Muscle layer of duodenum (tissue), 2 donors: ENCODE results near the gene NOS1AP.

Experiments
- H3K27ac ChIP-seq: one replicate; pipeline ENCODE4 v1.7.0; 2013; ENCODE audit warnings: mild to moderate bottlenecking, low read length
- H3K27me3 ChIP-seq: one replicate; pipeline ENCODE4 v1.7.0; 2013; ENCODE audit warnings: low read depth, mild to moderate bottlenecking, control low read depth, low read length
- H3K36me3 ChIP-seq, 2 donors: one replicate each; pipeline ENCODE4 v1.7.0; 2013; ENCODE audit warnings: low read length in 2 of 2, control low read depth in 1 of 2, mild to moderate bottlenecking in 1 of 2; ENCODE audit not compliant: insufficient read depth in 2 of 2, control insufficient read depth in 1 of 2
- H3K4me1 ChIP-seq, 2 donors: one replicate each; pipeline ENCODE4 v1.7.0; 2013; ENCODE audit warnings: low read length in 2 of 2, mild to moderate bottlenecking in 2 of 2, control low read depth in 1 of 2, moderate library complexity in 1 of 2; ENCODE audit not compliant: insufficient read depth in 2 of 2, control insufficient read depth in 1 of 2
- H3K4me3 ChIP-seq, 2 donors: one replicate each; pipeline ENCODE4 v1.7.0; 2013; ENCODE audit warnings: low read length in 2 of 2, low read depth in 1 of 2, mild to moderate bottlenecking in 1 of 2
- H3K9me3 ChIP-seq, 2 donors: one replicate each; pipeline ENCODE4 v1.7.0; 2013; ENCODE audit warnings: low read length in 2 of 2, control low read depth in 1 of 2, mild to moderate bottlenecking in 1 of 2; ENCODE audit not compliant: control insufficient read depth in 1 of 2
- donor health status: healthy.

The NOS1AP gene

GRCh38 chr1:162138112-162138511, 68.6 kb downstream of the NOS1AP start:
- Histone ChIP-seq H3K27me3 (no peaks in the 10 kb centered on the region), H3K36me3 (no peaks in the 10 kb centered on the region), H3K4me3 (no peak overlapping the region), H3K9me3 (no peaks in the 10 kb centered on the region), H3K27ac (no peak overlapping the region), H3K4me1 (peaks cover 3 to 7% of the 10 kb centered on the region in 2 donors)

GRCh38 chr1:162138599-162139181, 69.2 kb downstream of the NOS1AP start:
- no peaks in the 10 kb centered on the region for H3K27me3 ChIP-seq
- no peak overlapping the region for H3K27ac ChIP-seq
- no peaks in the 10 kb centered on the region for H3K36me3 ChIP-seq
- H3K9me3 ChIP-seq = no peaks in the 10 kb centered on the region
- H3K4me1 ChIP-seq = peaks cover 3 to 7% of the 10 kb centered on the region in 2 donors
- no peak overlapping the region for H3K4me3 ChIP-seq

DNA sequence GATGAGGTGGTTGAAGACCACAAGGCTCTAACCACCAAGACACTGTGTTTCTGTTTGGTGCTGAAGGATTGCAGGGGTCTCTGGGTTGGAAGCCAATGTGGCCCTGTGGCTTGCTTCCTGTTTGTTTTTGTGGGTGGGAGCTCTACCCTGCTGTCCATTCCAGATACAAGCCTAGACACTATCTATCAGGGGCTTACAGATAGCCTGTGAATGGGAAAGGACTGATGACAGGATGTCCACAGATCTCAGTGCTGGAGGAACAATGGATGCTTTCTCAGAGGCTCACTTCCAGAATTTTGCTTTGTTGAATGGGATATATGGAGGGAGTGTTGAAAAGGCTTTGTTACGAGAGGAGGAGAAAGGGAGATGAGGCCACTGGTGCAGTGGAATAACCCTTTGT, 69.7 kb downstream of the NOS1AP start:
- H3K4me1 ChIP-seq = peaks cover 3 to 7% of the 10 kb centered on the region in 2 donors
- H3K36me3 ChIP-seq = no peaks in the 10 kb centered on the region
- H3K27me3 ChIP-seq = no peaks in the 10 kb centered on the region
- H3K27ac ChIP-seq = no peak overlapping the region
- H3K9me3 ChIP-seq = no peaks in the 10 kb centered on the region
- H3K4me3 ChIP-seq = no peak overlapping the region

- Histone ChIP-seq H3K4me3 (no peak overlapping the region), H3K27me3 (no peaks in the 10 kb centered on the region), H3K27ac (no peak overlapping the region), H3K36me3 (no peaks in the 10 kb centered on the region), H3K9me3 (no peaks in the 10 kb centered on the region), H3K4me1 (peaks cover 2 to 7% of the 10 kb centered on the region in 2 donors)
These were observed 72.0 kb downstream of the NOS1AP start for GRCh38 chr1:162141281-162142054.

DNA sequence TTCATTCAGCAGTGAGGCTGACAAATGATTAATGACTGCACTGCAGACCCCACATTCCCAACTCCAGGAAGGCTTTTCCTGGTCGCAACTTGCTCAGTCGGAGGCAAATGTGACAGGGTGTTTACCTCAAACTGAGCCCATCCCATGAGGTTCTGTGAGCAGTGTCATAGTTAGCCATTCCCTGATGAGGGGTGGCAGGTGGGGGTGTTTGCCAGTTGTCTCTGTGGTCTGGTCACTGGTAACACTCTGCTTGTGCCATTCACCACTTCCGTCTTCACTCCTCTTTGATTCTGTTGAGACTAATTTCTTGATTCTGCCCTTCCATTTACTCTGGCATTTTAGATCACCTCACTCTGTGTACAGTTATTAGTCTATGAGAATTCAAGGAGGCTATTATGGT, 73.5 kb downstream of the NOS1AP start:
- Histone ChIP-seq H3K27ac (no peak overlapping the region), H3K36me3 (no peaks in the 10 kb centered on the region), H3K27me3 (no peaks in the 10 kb centered on the region), H3K4me3 (no peak overlapping the region), H3K4me1 (peaks cover 0 to 4% of the 10 kb centered on the region in 2 donors), H3K9me3 (no peaks in the 10 kb centered on the region)

- Histone ChIP-seq H3K4me3 (no peak overlapping the region), H3K27me3 (no peaks in the 10 kb centered on the region), H3K27ac (no peak overlapping the region), H3K4me1 (peaks cover 0 to 4% of the 10 kb centered on the region in 2 donors), H3K36me3 (no peaks in the 10 kb centered on the region), H3K9me3 (no peaks in the 10 kb centered on the region)
These were observed 74.8 kb downstream of the NOS1AP start for GRCh38 chr1:162144268-162144667.

DNA sequence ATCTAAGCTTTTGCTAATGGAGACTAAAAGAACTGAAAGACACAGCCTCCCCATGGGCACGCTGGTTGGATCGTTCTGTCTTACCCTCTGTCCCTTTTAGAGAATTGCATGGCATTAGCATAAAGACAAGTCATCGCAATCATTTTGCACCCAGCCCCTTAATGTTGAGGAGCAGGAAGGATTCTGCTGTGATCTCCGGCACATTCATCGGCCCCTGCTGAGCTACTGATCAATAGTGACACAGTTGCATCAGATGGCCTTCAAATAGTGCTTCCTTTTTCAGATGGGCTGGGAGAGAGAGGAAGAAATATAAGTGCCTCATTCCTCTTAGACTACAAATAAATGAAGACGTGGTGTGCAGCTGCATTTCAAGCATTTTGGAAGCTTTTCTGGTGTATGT, 75.4 kb downstream of the NOS1AP start:
- Histone ChIP-seq H3K4me3 (no peak overlapping the region), H3K4me1 (peaks cover 0 to 4% of the 10 kb centered on the region in 2 donors), H3K9me3 (no peaks in the 10 kb centered on the region), H3K27ac (no peak overlapping the region), H3K27me3 (no peaks in the 10 kb centered on the region), H3K36me3 (no peaks in the 10 kb centered on the region)

- no peaks in the 10 kb centered on the region for H3K27me3 ChIP-seq
- H3K27ac ChIP-seq = no peak overlapping the region
- H3K9me3 ChIP-seq = no peaks in the 10 kb centered on the region
- H3K4me1 ChIP-seq = peaks cover 0 to 4% of the 10 kb centered on the region in 2 donors
- H3K4me3 ChIP-seq = no peak overlapping the region
- H3K36me3 ChIP-seq = no peaks in the 10 kb centered on the region
These were observed 75.9 kb downstream of the NOS1AP start for GRCh38 chr1:162145280-162145965.

DNA sequence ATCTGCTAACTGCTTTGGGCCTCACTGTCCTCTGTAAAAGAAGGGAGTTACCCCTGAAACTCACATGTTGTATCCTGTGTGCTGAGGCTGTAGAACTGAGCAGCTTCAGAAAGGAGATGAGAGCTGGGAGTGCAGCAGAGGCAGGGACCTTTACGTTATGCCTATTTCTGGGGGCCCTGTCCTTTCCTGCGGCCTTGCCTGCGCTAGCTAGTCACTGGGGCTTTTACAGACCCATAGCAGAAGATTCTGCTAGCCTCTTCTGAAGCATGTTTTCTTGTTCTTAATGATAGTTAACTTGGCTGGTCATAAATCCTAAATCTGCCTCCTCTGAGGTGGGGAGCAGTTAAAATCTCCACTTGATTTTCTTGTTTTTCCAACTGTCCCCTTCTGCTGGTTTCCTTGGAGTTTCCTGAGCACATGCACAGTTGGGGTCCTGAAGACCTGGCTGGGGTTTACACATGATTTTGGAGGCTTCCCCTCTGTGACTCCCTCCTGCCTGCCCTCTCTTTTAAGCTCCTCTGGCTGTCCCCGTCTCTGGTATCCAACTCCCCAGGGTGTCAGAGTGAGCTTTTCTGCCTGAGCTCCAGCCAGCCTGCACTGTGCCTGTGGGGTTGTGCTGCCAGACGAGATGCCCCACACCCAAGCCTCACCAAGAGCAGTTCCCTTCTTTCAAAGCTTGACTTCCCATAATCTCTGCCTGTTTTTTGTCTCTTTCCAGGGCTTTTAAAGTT, 76.6 kb downstream of the NOS1AP start:
- Histone ChIP-seq H3K4me1 (peaks cover 0 to 4% of the 10 kb centered on the region in 2 donors), H3K27me3 (no peaks in the 10 kb centered on the region), H3K36me3 (no peaks in the 10 kb centered on the region), H3K9me3 (no peaks in the 10 kb centered on the region), H3K27ac (no peak overlapping the region), H3K4me3 (no peak overlapping the region)

DNA sequence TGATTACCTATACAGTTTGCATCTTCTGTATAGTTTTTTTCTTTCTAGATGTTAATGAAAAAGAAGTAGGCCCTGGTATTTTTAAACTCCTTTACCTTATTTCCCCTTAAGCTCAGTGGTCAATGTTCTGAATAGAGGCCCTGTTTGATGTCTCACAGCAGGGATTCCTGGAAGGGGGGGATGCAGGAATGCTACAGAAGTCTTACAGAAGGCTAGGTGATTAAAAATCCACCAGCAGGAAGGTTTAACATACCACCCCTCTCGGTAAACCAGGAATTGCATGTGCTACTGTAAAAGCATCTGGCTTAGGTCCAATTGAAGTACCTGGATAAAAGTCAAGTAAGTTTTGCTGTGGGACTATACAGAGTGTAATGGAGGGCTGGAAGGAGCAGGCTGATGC, 78.3 kb downstream of the NOS1AP start:
- H3K27ac ChIP-seq = no peak overlapping the region
- no peaks in the 10 kb centered on the region for H3K36me3 ChIP-seq
- H3K4me3 ChIP-seq = no peak overlapping the region

GRCh38 chr1:162150112-162150511, 80.6 kb downstream of the NOS1AP start:
- Histone ChIP-seq H3K4me1 (peaks cover 0 to 4% of the 10 kb centered on the region in 2 donors), H3K27me3 (no peaks in the 10 kb centered on the region), H3K36me3 (no peaks in the 10 kb centered on the region), H3K4me3 (no peak overlapping the region), H3K9me3 (no peaks in the 10 kb centered on the region), H3K27ac (no peak overlapping the region)

More for the DNA sequence above, 78.3 kb downstream of the NOS1AP start:
- no peaks in the 10 kb centered on the region for H3K9me3 ChIP-seq
- H3K27me3 ChIP-seq = no peaks in the 10 kb centered on the region
- peaks cover 0 to 4% of the 10 kb centered on the region in 2 donors for H3K4me1 ChIP-seq
